SK-N-SH treated with all-trans-retinoic acid at 6 μM for 48 hours (cell line): ENCODE data around the gene AUTS2.

Source experiments
- ARNTL ChIP-seq: fragments of 450-650 bp; formaldehyde crosslinking; IDR thresholded peaks from 2 replicates; pipeline ENCODE4 v1.5.0; 2020; ENCODE audit warnings: low read depth, mild to moderate bottlenecking, moderate library complexity, borderline replicate concordance
- ESRRG ChIP-seq: fragments of 250-450 bp; sonication (Bioruptor Pico); IDR thresholded peaks from 2 replicates; pipeline ENCODE4 v1.6.1; 2021; ENCODE audit warnings: mild to moderate bottlenecking
- ISL1 ChIP-seq: fragments of 250-450 bp; sonication (Bioruptor Pico); IDR thresholded peaks from 2 replicates; pipeline ENCODE4 v2.1.2; 2022; ENCODE audit warnings: mild to moderate bottlenecking, moderate library complexity
- OSR1 ChIP-seq: fragments of 250-450 bp; sonication (Bioruptor Pico); IDR thresholded peaks from 2 replicates; pipeline ENCODE4 v1.8.0; 2022; ENCODE audit warnings: moderate library complexity, mild to moderate bottlenecking, inconsistent platforms
- RARB ChIP-seq: fragments of 250-450 bp; sonication (Bioruptor Pico); IDR thresholded peaks from 2 replicates; pipeline ENCODE4 v1.8.0; 2021; ENCODE audit warnings: mild to moderate bottlenecking, moderate library complexity
- ZC3H10 ChIP-seq: fragments of 250-450 bp; sonication (Bioruptor Pico); IDR thresholded peaks from 2 replicates; pipeline ENCODE4 v1.5.1; 2021; ENCODE audit warnings: mild to moderate bottlenecking, moderate library complexity
- ZFP3 ChIP-seq: fragments of 250-450 bp; sonication (Bioruptor Pico); IDR thresholded peaks from 2 replicates; pipeline ENCODE4 v1.5.0; 2020; ENCODE audit warnings: mild to moderate bottlenecking, moderate library complexity
- ZNF565 ChIP-seq: fragments of 450-650 bp; formaldehyde crosslinking; conservative IDR thresholded peaks from 2 replicates; pipeline ENCODE4 v1.5.0; 2020; ENCODE audit warnings: low read depth, mild to moderate bottlenecking, moderate library complexity
- ZNF70 ChIP-seq: fragments of 450-650 bp; formaldehyde crosslinking; IDR thresholded peaks from 2 replicates; pipeline ENCODE4 v1.5.0; 2020; ENCODE audit warnings: mild to moderate bottlenecking, moderate library complexity
- ZNF8 ChIP-seq: fragments of 450-650 bp; formaldehyde crosslinking; IDR thresholded peaks from 2 replicates; pipeline ENCODE4 v1.5.0; 2020; ENCODE audit warnings: mild to moderate bottlenecking, moderate library complexity
- TF ChIP-seq, protein P1 (sequence below): fragments of 250-450 bp; sonication (Bioruptor Pico); IDR thresholded peaks from 2 replicates; pipeline ENCODE4 v1.5.1; 2020; ENCODE audit warnings: low read depth, mild to moderate bottlenecking, moderate library complexity
- TF ChIP-seq, protein P2 (sequence below): fragments of 250-450 bp; sonication (Bioruptor Pico); IDR thresholded peaks from 2 replicates; pipeline ENCODE4 v1.8.0; 2020; ENCODE audit warnings: mild to moderate bottlenecking, moderate library complexity, borderline replicate concordance
- TF ChIP-seq, protein P3 (sequence below): fragments of 250-450 bp; sonication (Bioruptor Pico); IDR thresholded peaks from 2 replicates; pipeline ENCODE4 v1.5.1; 2021; ENCODE audit warnings: mild to moderate bottlenecking, moderate library complexity

DNA sequence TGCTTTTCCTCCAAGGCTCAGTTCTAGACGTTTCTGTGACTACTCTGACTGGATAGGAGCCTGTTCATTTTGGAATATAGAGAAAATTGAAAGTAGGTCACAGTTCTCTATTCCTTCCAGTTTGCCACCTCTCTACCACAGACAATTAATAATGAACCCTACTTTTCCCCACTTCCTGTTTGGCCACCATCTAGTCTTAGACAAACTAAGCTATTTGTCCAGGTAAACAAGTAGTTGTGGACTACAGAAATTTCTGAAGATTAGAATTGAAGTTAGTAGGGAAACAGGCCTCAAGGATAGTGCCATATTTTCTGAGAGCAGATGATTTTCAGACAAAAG lies 87.0 kb downstream of the AUTS2 start:
- TF ChIP-seq ZNF70 (CRISPR knock-in tag) (no peak), ZNF8 (CRISPR knock-in tag) (no peak), ESRRG (no peak), ZFP3 (CRISPR knock-in tag) (no peak), OSR1 (CRISPR knock-in tag) (no peak), ISL1 (CRISPR knock-in tag) (no peak), ARNTL (CRISPR knock-in tag) (no peak), RARB (CRISPR knock-in tag) (no peak), ZNF565 (CRISPR knock-in tag) (no peak), ZC3H10 (CRISPR knock-in tag) (no peak)
- TF ChIP-seq, protein P1, sequence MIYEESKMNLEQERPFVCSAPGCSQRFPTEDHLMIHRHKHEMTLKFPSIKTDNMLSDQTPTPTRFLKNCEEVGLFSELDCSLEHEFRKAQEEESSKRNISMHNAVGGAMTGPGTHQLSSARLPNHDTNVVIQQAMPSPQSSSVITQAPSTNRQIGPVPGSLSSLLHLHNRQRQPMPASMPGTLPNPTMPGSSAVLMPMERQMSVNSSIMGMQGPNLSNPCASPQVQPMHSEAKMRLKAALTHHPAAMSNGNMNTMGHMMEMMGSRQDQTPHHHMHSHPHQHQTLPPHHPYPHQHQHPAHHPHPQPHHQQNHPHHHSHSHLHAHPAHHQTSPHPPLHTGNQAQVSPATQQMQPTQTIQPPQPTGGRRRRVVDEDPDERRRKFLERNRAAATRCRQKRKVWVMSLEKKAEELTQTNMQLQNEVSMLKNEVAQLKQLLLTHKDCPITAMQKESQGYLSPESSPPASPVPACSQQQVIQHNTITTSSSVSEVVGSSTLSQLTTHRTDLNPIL (CRISPR knock-in tag): no peak
- TF ChIP-seq, protein P2, sequence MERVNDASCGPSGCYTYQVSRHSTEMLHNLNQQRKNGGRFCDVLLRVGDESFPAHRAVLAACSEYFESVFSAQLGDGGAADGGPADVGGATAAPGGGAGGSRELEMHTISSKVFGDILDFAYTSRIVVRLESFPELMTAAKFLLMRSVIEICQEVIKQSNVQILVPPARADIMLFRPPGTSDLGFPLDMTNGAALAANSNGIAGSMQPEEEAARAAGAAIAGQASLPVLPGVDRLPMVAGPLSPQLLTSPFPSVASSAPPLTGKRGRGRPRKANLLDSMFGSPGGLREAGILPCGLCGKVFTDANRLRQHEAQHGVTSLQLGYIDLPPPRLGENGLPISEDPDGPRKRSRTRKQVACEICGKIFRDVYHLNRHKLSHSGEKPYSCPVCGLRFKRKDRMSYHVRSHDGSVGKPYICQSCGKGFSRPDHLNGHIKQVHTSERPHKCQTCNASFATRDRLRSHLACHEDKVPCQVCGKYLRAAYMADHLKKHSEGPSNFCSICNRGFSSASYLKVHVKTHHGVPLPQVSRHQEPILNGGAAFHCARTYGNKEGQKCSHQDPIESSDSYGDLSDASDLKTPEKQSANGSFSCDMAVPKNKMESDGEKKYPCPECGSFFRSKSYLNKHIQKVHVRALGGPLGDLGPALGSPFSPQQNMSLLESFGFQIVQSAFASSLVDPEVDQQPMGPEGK (CRISPR knock-in tag): no peak
- TF ChIP-seq, protein P3, sequence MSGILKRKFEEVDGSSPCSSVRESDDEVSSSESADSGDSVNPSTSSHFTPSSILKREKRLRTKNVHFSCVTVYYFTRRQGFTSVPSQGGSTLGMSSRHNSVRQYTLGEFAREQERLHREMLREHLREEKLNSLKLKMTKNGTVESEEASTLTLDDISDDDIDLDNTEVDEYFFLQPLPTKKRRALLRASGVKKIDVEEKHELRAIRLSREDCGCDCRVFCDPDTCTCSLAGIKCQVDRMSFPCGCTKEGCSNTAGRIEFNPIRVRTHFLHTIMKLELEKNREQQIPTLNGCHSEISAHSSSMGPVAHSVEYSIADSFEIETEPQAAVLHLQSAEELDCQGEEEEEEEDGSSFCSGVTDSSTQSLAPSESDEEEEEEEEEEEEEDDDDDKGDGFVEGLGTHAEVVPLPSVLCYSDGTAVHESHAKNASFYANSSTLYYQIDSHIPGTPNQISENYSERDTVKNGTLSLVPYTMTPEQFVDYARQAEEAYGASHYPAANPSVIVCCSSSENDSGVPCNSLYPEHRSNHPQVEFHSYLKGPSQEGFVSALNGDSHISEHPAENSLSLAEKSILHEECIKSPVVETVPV: no peak
